ENCODE measurements around the gene ABHD6. TPM values are rescaled to one million over a fixed set of nuclear protein-coding genes. Genes with fewer than 3 reads are reported as not detected.
"Not testable (repeated sequence)": the region's sequence is repeated elsewhere in the genome, so short reads cannot be mapped to it uniquely, and the experiment has no call there.

The ABHD6 gene
- total RNA-seq, 2 donors from 2014 or later, result 2.1 to 2.9 TPM

- Mint-ChIP-seq H3K27ac (no peak overlapping the region), H3K4me1 (peaks cover 3% of the 10 kb centered on the region), H3K4me3 (no peak overlapping the region), H3K27me3 (no peaks in the 10 kb centered on the region), H3K36me3 (ENCODE audit: low read depth) (peaks cover 14% of the 10 kb centered on the region)
- H3K9me3 ChIP-seq (ENCODE audit: control insufficient read depth, low read length, poor library complexity, severe bottlenecking), result no peaks in the 10 kb centered on the region
- no peak for DNase-seq
- no peak for ATAC-seq
Observed at GRCh38 chr3:58285334-58285733, 47.7 kb downstream of the ABHD6 start.

GRCh38 chr3:58287354-58287753, 49.8 kb downstream of the ABHD6 start:
- H3K27me3 Mint-ChIP-seq, result no peaks in the 10 kb centered on the region
- H3K9me3 ChIP-seq (ENCODE audit: control insufficient read depth, low read length, poor library complexity, severe bottlenecking), result no peaks in the 10 kb centered on the region
- no peak overlapping the region for H3K4me3 Mint-ChIP-seq
- no peak for ATAC-seq
- DNase-seq, result no peak
- H3K36me3 Mint-ChIP-seq (ENCODE audit: low read depth), result peaks cover 10% of the 10 kb centered on the region
- peaks cover 3% of the 10 kb centered on the region for H3K4me1 Mint-ChIP-seq
- H3K27ac Mint-ChIP-seq, result no peak overlapping the region

DNA sequence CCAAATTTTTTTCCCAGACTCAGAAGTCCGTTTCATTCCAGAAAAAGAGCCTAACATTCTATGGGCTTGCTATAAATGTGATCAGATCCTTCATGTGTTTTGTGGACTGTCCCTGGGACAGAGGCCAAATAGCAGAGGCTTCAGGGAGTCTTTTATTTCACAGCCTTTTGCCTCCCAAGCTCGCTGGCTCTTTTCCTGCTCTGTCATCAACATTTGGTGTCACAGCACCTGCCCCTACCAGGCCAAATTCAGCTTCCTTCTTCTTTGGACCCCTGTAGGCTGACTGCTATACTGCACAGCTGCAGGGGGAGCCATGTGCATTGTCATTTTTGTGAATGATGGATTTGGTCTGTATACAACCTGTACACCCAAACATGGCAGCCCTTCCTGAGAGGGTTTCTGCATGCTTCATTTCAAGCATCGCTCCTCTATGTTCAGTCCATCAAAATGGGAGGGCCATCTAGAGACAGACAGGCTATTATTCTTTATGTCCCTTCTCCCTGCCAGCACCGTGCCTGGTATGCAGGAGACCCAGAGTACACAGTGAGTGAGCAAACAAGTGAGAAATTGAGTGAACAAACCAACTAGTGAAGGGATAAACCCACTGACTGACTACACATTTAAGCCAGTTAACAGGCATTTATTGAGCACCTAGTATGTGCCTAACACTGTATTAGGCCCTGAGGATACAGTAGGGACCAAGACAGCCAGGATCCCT, 50.6 kb downstream of the ABHD6 start:
- no peak for DNase-seq

GRCh38 chr3:58288964-58289613, 51.5 kb downstream of the ABHD6 start:
- H3K9me3 ChIP-seq (ENCODE audit: control insufficient read depth, low read length, poor library complexity, severe bottlenecking); H3K27me3 Mint-ChIP-seq; H3K27ac Mint-ChIP-seq; H3K36me3 Mint-ChIP-seq (ENCODE audit: low read depth); ATAC-seq; H3K4me3 Mint-ChIP-seq; H3K4me1 Mint-ChIP-seq; DNase-seq: not testable (repeated sequence)

More for the DNA sequence above, 50.6 kb downstream of the ABHD6 start:
- Mint-ChIP-seq H3K36me3 (ENCODE audit: low read depth) (peaks cover 10% of the 10 kb centered on the region), H3K4me1 (peaks cover 3% of the 10 kb centered on the region), H3K4me3 (no peak overlapping the region), H3K27ac (no peak overlapping the region), H3K27me3 (no peaks in the 10 kb centered on the region)
- no peak for ATAC-seq
- no peaks in the 10 kb centered on the region for H3K9me3 ChIP-seq (ENCODE audit: control insufficient read depth, low read length, poor library complexity, severe bottlenecking)

- not testable (repeated sequence) for ATAC-seq; H3K9me3 ChIP-seq (ENCODE audit: control insufficient read depth, low read length, poor library complexity, severe bottlenecking); DNase-seq; H3K4me3 Mint-ChIP-seq; H3K36me3 Mint-ChIP-seq (ENCODE audit: low read depth); H3K4me1 Mint-ChIP-seq; H3K27me3 Mint-ChIP-seq; H3K27ac Mint-ChIP-seq
Observed at GRCh38 chr3:58290446-58290845, 52.9 kb downstream of the ABHD6 start.

DNA sequence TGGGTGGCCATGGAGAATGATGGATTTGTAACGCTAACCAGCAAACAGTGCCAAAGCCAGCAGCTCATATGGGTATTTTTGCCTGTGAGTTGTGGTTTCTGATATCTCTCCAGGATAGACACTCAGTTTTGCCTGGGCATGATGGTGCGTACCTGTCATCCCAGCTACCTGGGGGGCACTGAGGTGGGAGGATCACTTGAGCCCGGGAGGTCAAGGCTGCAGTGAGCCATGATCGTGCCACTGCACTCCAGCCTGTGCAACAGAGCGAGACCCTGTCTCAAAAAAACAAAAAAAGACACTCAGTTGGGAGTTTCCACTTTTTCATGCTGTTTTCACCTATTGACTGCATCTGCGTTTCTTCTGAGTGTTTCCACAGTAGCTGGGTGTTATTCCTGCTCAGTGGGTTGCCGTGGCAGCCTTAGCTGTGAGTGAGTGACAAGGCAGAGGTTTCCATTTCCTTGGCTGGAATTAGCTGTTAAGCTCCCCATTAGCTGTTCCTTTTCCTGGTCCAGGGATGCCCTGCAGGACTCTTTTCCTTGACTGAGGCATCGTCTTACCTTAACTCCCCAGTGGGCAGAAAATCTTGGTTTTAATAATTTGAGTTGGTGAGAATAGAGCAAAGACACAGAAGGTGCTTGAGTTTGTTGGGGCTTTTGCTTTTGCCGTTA, 54.2 kb downstream of the ABHD6 start:
- Mint-ChIP-seq H3K36me3 (ENCODE audit: low read depth) (peaks cover 5% of the 10 kb centered on the region), H3K4me1 (no peaks in the 10 kb centered on the region), H3K27ac (no peak overlapping the region), H3K4me3 (no peak overlapping the region), H3K27me3 (peaks cover 6% of the 10 kb centered on the region)
- no peak for DNase-seq
- H3K9me3 ChIP-seq (ENCODE audit: control insufficient read depth, low read length, poor library complexity, severe bottlenecking), result no peaks in the 10 kb centered on the region
- ATAC-seq, result no peak

GRCh38 chr3:58292866-58293265, 55.3 kb downstream of the ABHD6 start:
- H3K4me1 Mint-ChIP-seq, result no peaks in the 10 kb centered on the region
- no peak overlapping the region for H3K27ac Mint-ChIP-seq
- no peak overlapping the region for H3K4me3 Mint-ChIP-seq
- H3K9me3 ChIP-seq (ENCODE audit: control insufficient read depth, low read length, poor library complexity, severe bottlenecking), result no peaks in the 10 kb centered on the region
- DNase-seq (no peak), ATAC-seq (no peak)
- H3K27me3 Mint-ChIP-seq, result peaks cover 6% of the 10 kb centered on the region
- peaks cover 5% of the 10 kb centered on the region for H3K36me3 Mint-ChIP-seq (ENCODE audit: low read depth)

DNA sequence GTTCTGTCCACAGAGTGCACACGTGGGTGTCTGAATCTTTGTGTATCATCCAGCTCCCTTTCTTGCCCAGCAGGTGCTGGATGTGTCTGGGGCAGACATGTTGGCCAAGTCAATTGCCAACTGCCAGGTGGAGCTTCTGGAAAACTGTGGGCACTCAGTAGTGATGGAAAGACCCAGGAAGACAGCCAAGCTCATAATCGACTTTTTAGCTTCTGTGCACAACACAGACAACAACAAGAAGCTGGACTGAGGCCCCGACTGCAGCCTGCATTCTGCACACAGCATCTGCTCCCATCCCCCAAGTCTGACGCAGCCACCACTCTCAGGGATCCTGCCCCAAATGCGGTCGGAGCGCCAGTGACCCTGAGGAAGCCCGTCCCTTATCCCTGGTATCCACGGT, 55.9 kb downstream of the ABHD6 start:
- Mint-ChIP-seq H3K27me3 (peaks cover 12% of the 10 kb centered on the region), H3K4me3 (no peak overlapping the region), H3K27ac (no peak overlapping the region), H3K36me3 (ENCODE audit: low read depth) (peaks cover 5% of the 10 kb centered on the region), H3K4me1 (no peaks in the 10 kb centered on the region)
- ATAC-seq, result no peak
- H3K9me3 ChIP-seq (ENCODE audit: control insufficient read depth, low read length, poor library complexity, severe bottlenecking), result no peaks in the 10 kb centered on the region
- no peak for DNase-seq

- ATAC-seq (no peak), DNase-seq (no peak)
- H3K4me3 Mint-ChIP-seq, result no peak overlapping the region
- peaks cover 19% of the 10 kb centered on the region for H3K27me3 Mint-ChIP-seq
- peaks cover 5% of the 10 kb centered on the region for H3K36me3 Mint-ChIP-seq (ENCODE audit: low read depth)
- no peaks in the 10 kb centered on the region for H3K4me1 Mint-ChIP-seq
- no peak overlapping the region for H3K27ac Mint-ChIP-seq
- no peaks in the 10 kb centered on the region for H3K9me3 ChIP-seq (ENCODE audit: control insufficient read depth, low read length, poor library complexity, severe bottlenecking)
Observed at GRCh38 chr3:58296269-58296668, 58.7 kb downstream of the ABHD6 start.

DNA sequence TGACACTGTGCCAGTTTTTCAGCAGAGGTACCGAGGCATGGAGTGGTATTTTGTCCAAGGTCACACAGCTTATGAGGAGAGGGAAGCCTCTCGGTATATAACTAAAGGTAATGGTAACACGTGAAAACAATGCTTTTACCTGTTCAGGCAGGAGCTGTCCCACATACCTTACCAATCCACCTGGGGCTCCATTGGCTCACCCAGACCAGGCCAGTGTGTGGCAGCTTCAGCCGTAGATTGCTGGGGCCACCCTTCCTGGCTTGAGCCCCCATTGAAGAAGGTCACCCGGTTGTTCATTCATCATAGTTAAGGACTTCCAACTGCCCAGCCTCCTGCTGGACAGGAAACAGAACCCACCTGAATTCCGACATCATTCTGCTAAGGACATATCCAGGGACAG, 59.3 kb downstream of the ABHD6 start:
- H3K9me3 ChIP-seq (ENCODE audit: control insufficient read depth, low read length, poor library complexity, severe bottlenecking), result no peaks in the 10 kb centered on the region
- Mint-ChIP-seq H3K36me3 (ENCODE audit: low read depth) (peaks cover 5% of the 10 kb centered on the region), H3K27me3 (peaks cover 19% of the 10 kb centered on the region), H3K27ac (no peak overlapping the region), H3K4me3 (no peak overlapping the region), H3K4me1 (no peaks in the 10 kb centered on the region)
- ATAC-seq (no peak), DNase-seq (no peak)

DNA sequence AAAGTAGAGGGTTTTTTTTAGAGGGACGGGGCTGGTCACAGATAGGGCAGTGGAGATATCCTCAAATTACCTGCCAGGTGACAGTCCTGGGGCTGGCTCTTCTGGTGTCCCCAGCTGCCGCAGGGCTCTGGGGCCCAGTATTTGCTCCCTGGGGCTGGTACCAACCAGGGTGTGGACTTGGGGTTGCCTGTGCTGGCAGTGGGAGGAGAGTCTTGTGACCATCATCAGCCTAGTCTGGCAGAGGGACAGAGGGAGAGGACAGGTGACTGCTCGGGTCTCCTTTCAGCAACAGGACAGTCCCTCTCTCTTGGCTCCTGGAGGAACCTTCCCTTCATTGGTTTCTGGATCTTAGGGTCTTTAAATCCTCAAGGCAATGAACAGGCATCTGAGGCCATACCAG, 60.6 kb downstream of the ABHD6 start:
- no peak for DNase-seq
- H3K27ac Mint-ChIP-seq, result no peak overlapping the region
- no peaks in the 10 kb centered on the region for H3K4me1 Mint-ChIP-seq
- H3K4me3 Mint-ChIP-seq, result no peak overlapping the region
- ATAC-seq, result no peak
- no peaks in the 10 kb centered on the region for H3K9me3 ChIP-seq (ENCODE audit: control insufficient read depth, low read length, poor library complexity, severe bottlenecking)
- H3K27me3 Mint-ChIP-seq, result peaks cover 27% of the 10 kb centered on the region
- peaks cover 5% of the 10 kb centered on the region for H3K36me3 Mint-ChIP-seq (ENCODE audit: low read depth)

- Mint-ChIP-seq H3K4me1 (no peaks in the 10 kb centered on the region), H3K27ac (no peak overlapping the region), H3K36me3 (ENCODE audit: low read depth) (peaks cover 5% of the 10 kb centered on the region), H3K4me3 (no peak overlapping the region), H3K27me3 (peaks cover 27% of the 10 kb centered on the region)
- no peak for DNase-seq
- H3K9me3 ChIP-seq (ENCODE audit: control insufficient read depth, low read length, poor library complexity, severe bottlenecking), result no peaks in the 10 kb centered on the region
- no peak for ATAC-seq
Observed at GRCh38 chr3:58299075-58299474, 61.5 kb downstream of the ABHD6 start.

- peaks cover under 1% of the 10 kb centered on the region for H3K4me1 Mint-ChIP-seq
- H3K9me3 ChIP-seq (ENCODE audit: control insufficient read depth, low read length, poor library complexity, severe bottlenecking), result no peaks in the 10 kb centered on the region
- H3K36me3 Mint-ChIP-seq (ENCODE audit: low read depth), result peaks cover 5% of the 10 kb centered on the region
- H3K27me3 Mint-ChIP-seq, result peaks cover 27% of the 10 kb centered on the region
- DNase-seq, result no peak
- H3K4me3 Mint-ChIP-seq, result no peak overlapping the region
- no peak overlapping the region for H3K27ac Mint-ChIP-seq
- no peak for ATAC-seq
Observed at GRCh38 chr3:58299839-58300516, 62.4 kb downstream of the ABHD6 start.

Data from T-helper 17 cell (primary cell).